HG03575 (cell line): ENCODE results near the gene ANKDD1B.

Experiments
- ATAC-seq: cut with Tn5 transposase; IDR thresholded peaks from one replicate; pipeline ENCODE4 v1.9.1; 2021; ENCODE audit not compliant: unreplicated experiment, insufficient number of reproducible peaks, low FRiP score; ENCODE audit errors: extremely low read depth

The ANKDD1B gene

DNA sequence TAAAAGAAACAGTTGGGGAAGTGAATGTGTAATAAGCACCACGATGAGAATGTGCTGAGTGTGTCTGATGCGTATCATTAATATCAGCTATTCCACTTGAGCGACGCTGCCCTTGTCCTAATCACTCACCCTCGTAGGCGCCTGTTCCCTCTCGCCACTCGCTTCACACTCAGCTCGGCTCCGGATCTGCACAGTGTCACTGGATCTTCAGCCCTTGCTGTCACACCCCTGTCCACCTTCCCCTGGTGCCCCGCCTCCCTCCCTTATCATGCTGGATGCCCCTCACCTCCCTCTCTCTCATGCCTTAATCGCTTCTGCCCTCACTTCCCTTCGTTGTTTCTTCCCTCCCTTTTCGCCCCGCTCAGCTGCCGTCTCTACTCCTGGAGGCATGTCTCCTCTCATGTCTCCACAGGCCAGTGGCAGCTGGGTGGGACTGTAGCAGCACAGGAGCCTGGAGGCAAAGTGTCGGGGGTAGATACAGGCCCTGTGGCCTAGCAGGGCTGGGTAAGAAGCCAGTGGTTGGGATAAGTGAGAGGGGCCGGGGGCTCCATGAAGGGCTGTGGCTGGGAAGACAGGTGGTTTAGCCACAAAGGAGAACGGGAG lies 43.5 kb downstream of the ANKDD1B start:
- no peak for ATAC-seq

DNA sequence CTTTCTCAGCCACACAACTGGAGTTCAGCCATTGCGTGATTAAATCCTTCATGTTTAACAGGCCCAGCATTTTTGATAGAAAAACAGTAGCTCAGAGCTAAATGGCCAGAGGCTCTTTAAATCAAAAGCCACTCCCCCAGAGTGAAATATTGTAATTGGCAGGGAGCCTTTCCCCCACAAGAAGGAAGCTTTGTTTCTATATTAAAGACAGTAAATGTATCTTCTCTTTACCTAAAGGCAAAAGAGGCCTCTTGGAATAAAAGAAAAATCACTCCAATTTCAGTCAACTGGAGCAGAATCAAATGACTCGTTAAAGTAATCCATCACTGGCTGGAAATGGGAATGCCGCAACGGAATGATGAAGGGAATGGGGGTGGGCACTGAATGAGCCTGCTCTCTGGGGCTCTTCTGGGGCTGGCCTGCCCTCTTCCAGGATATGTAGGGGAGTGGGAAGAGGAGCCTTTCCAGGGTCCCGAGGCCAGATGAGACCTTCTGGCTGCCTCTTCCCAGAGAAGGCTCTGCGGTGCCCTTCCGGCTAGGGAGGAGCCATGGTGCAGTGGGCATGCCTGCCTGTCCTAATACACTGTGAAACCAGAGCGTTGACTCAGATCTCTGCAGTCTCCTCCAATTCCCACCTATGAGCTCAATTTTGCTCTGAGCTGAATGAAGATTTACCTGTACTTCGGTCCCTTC lies 45.2 kb downstream of the ANKDD1B start:
- no peak for ATAC-seq

DNA sequence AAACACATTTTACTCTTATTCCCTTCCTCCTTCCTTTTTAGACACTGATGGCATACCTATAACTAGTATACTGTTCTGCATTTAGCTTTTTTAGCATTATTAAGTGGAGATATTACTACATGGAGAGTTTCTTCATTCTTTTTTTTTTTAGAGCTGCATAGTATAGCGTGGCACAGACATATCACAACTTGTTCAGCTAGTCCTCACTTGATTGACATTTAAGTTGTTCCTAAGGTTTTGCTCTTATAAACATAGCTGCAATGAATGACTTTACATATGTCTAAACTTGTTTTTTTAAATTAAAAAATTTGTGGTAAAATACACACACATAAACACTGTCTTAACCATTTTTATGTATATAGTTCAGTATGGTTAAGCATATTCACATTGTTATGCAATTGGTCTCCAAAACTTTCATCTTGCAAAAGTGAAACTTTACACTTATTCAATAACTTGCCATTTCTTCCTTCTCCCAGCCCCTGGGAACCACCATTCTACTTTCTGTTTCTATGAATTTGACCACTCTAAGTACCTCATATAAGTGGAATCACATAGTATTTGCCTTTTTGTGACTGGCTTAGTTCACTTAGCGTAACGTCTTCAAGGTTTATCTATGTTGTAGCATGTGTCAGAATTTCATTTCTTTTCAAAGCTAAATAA lies 48.7 kb downstream of the ANKDD1B start:
- ATAC-seq = no peak

DNA sequence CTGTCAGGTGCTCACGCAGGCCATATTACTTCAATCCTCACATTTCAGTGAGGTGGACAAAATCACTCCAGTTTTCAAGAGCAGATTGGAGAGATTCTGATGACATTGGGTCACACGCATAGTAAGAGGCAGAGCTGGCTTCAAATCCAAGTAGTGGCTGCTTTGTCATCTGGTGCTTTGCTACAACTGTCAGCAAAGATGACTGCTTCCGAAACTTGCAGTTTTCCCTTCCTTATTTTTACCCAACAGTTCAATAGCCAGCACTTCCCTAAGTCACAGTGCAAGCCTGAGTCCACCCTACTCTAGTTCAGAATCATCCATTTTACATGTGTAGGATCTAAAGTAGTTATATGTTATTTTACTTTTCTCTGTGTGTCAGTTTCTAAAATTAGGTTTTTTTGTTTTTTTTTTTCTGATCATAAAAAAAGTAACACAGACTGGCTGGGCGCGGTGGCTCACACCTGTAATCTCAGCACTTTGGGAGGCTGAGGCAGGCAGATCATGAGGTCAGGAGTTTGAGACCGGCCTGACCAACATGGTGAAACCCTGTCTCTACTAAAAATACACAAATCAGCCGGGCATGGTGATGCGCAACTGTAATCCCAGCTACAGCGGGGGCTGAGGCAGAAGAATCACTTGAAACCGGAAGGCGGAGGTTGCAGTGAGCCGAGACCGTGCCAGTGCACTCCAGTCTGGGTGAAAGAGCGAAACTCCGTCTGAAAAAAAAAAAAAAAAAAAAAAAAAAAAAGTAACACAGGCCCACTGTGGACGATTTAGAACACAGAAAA lies 49.6 kb downstream of the ANKDD1B start:
- ATAC-seq = no peak

DNA sequence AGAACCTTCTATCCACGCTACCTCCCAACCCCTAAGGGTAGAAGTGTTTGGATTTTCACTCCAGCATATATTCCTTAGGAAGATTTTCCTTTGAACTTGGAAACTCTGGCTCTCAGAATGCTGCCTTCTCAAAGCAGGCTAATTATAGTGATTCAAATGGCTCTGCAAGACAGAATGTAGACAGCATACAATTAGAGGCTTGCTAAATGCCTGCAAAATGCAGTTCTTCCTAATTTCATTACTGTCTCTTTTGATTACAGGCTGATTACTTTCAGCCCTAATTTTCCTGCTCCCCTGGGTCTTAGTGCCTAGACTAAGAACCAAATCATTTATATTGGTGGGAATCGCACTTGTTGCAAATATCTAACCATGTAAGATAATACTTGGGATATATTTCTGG lies 50.8 kb downstream of the ANKDD1B start:
- no peak for ATAC-seq

DNA sequence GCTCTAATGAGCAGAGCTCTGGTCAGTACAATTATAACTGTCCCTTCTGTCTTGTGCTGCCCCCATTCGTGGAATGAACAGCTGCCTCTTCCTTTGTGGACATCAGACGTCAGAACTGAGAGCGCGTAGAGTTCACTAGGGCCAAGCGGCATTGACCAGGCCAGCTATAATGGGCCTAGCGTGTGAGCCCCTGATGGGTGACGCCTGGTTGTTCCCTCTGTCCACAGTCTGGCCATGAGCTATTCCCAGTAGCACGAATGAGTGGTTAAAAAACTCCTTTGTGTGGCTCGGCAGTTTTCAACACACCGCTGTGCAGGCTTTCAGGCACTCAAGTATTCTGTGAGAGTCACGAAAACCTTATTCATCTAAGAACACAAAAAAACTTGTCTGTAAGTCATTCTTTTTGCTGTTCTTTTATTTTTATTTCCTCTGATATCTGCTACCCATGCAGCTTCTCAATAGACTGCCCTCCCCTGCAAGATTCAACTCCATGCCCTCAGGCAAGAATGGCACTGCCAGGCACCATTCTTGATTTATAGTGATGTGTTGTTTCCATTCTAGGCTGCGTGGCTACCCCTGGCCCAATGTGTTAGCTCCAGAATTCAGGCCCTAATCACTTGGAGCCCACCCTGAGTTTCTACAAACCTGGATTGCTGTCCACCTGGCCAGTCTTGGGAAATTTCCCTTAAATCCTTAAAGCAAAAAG lies 52.5 kb downstream of the ANKDD1B start:
- no peak for ATAC-seq

DNA sequence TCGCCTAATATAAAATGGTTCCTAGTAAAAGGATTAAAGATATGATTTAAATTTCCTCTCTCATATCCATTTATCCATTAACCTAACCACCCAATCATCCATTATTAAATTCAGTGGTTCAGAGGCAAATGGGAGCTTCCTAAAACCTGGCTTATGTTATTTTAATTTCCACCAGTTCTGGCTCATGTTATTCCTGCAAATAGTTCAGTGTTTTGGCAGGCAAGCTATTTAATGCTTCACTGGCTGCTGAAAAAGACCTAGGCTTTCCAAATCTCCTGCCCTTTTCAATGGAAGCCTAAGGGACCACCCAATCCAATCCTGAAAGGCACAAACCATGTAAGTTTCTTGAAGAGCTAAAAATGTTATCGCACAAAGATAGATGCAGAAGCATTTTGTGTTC lies 53.7 kb downstream of the ANKDD1B start:
- ATAC-seq = no peak

DNA sequence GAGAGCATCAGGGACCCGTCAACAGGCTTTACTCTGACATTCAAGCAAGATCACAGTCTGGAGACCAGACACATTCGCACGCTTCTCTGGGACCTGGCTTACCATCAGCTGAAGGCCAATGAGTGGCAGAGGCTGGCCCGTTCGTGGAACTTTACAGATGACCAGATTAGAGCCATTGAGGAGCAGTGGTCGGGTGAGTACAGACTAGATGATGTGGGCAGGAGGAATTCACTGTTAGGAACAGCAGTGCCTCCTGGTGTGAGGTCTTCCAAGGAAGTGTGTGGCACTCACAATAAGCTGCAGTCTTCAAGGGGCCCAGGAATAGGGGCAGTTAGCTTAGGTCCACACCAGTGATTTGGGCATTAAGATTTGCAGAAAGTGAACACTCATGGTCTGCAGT lies 55.5 kb downstream of the ANKDD1B start:
- no peak for ATAC-seq

DNA sequence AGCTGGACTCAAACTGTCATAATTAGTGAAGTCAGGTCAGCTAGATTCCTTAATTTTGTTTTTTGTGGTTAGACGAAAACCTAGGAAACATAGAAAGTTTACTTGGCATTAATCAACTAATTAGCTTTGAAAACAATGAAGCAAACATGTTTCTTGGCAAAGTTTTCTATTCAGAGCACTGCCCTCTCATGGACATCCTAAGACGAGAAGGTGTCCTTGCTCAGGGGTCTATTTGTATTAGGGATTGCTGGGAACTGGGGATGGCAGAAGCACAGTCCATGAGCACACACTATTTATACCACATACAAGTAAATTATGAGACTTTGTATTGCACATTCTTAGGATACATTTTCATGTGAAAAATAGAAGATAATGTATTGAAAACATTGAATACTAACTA lies 56.3 kb downstream of the ANKDD1B start:
- ATAC-seq = no peak

DNA sequence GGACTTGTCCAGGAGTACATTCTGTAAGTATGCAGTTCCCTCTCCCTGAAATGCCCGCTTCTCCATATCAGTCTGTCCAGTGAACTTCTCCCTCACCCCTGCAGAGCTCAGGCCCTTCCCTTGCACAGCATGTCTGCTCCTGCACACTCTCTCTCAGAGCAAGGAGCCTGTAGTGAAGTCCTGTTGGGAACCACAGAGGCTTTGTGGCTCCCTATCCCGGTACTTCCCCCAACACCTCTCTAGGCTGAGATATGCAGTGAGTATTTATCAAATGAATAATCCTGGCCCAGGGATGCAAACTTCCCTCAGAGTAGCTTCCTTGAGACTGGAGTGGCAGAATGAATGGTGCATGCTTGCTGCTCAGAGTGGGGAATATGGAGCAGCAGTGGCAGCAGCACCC lies 57.2 kb downstream of the ANKDD1B start:
- no peak for ATAC-seq

DNA sequence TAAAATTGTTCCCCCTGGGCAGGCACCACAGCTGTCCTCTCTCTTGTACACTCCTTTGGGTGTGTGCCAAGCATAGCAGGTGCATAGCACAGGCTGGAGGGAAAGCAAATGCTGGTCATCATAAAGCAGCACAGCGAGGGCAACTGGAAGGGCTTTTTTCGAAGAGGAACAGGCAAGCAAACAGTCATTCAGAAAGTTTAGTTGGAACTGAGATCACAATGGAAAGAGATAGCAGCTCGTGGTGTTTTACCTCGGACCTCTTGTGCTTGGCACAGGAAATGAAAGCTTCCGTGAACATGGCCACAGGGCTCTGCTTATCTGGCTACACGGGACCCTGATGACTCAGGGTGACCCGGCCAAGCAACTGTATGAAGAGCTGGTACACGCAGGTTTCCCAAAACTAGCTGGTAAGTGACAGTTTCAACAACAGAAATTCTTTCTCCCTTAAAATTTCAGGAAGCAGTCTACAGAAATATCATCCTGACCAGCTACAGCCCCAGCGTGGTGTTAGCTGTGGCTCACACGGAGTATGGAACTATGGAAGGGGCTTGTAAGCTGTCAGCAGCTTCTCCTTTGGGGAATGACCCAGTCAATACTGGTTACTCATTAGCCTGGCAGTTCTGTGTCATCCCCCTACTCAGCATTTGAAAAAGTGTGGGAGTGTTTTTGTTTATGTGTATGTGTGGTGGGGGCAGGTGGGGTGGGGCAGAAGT lies 57.9 kb downstream of the ANKDD1B start:
- peak; percentile 64 for ATAC-seq

DNA sequence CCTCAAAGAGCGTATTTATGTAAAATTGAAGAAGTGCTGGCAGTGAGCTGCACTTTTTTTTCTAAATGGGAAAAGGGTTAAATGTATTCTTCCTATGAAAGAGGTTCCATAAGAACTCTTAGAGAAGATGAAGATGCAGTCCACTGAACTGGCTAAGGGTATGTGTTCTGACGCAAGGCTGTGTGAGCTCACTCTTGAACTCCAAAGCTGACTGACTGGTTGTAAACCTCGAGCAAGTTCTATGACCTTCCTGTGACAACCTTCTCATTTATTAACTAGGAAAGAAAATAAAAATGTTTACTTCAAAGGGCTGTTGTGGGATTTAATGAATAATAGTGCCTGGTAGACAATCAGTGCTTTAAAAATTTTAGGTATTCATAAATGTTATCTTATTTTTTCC lies 59.3 kb downstream of the ANKDD1B start:
- ATAC-seq = no peak

DNA sequence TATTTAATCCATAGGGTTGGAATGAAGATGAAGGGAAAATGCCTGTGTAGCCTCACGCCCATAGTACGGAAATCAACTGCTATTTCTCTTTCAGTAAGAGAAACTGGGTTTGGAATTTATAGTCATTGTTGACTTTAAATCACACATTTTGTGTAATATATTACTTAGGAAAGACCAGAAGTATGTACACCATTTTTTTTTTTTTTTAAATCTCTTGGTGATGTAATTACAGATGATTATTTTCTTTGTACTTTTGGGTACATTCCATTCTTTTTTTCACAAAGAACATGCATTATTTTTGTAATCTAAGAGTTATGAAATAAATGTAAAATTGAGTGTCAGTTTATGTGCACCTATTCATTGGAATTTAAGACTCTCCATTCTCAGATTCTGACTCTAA lies 60.3 kb downstream of the ANKDD1B start:
- no peak for ATAC-seq

DNA sequence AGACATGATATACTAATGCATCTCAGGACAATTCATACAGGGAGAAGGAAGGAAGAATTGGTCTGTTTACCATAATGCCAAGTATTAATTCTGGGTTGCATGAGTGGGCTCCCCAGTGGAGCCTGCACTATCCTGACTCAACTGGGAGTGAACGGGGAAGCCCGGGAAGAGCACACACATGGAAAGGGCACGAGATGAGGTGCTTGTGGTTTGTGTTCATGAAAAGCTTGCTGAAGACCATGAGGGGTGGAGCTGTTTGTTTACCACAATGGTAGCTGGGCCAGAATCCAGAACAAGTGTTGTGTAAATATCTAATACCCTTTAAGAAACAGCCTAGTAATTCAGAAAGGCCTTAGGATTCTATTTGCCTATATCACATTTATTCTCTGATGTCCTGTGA lies 61.4 kb downstream of the ANKDD1B start:
- no peak for ATAC-seq

DNA sequence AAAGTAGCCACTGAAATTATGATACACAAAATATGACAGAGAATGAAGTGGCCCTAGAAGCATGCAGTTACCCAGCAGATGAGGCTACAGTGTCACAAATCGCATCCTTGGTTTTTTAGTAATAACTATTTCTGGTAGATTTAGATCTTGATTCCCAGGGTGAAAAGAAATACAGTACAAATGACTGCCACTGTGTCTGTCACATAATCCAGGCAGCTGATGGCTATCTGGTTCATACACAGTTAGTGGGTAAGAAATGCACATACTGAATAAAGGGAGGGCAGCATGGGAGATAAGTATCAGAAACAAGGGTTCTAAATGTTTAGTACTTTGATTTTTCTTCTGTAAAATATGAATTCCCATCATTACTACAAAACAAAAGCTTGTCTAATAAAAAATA lies 64.5 kb downstream of the ANKDD1B start:
- no peak for ATAC-seq

DNA sequence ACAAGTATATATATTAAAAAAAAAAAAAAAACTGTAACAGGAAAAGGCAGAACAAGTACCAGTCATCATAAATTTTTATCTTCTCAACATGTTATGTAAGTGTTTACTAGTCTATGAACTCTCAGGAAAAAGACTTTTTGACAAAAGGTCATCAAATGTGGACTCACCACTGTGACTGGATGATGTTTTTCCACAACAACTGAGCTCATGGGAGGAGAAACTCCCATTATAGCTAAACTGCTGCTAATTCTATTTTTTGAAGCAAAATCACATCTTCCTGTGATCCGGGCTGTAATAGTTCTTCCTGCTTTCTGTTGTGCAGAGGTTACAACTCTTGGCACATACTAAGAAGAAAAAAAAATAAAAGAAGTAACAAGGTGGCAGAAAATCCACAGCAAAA lies 66.4 kb downstream of the ANKDD1B start:
- ATAC-seq = no peak

DNA sequence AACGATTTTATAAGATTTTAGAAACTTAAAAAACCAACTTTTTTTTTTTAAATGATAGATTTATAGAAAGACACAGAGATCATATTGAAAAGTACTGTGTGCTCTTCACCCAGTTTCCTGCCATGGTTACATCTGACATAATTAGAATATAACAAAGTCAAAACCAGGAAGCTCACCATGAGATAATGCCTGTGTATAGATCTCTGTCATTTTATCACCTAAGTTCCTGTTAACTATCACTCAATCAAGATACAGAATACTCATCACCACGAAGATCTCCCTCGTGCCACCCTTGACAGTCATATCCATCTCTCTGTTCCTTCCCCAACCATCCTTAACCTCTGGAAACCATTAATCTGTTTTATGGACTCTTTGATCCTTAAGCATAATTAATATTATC lies 66.9 kb downstream of the ANKDD1B start:
- ATAC-seq = no peak

DNA sequence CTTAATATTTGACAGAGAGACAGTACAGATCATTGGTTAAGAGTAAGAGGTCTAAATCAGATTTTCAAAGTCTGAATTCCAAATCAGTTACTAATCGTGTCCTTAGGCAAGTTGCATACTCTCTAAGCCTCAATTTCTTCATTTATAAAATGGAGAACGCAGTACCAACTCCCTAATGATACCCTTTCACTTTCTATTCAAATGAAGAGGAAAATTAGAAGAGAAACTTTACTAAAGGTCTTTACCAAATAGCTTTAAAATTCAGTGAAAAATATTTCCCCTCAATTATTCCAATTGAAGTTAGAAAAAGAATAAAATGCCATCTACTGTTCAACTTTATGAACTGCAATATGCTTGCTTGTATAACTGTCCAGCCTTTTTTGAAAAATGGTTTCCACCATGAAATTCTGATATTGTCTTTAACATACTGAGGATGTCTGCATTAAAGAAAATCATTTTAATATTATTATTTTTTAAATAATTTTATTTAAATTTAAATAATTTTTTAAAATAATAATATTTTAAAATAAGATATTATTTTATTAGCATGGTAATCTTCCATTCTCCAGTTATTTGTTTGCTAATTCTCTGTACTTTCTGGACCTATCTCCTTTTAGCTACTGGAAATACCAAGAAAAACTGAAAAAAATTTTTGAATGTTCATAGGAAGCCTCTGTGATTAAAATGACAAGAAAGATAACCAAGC lies 70.0 kb downstream of the ANKDD1B start:
- ATAC-seq = no peak
